Stimulated activated CD8-positive, alpha-beta memory T cell treated with anti-CD3 and anti-CD28 coated beads, Interleukin-7, amount 100 ng/mL, for 48 hours (primary cell): ENCODE data around the gene LDLRAD4.

Experiments
- DNase-seq, 2 donors: peaks; one replicate each; pipeline ENCODE4 v3.0.0-alpha.2; 2020; ENCODE audit warnings: low read depth in 1 of 2; ENCODE audit errors: extremely low read depth in 1 of 2

The LDLRAD4 gene

DNA sequence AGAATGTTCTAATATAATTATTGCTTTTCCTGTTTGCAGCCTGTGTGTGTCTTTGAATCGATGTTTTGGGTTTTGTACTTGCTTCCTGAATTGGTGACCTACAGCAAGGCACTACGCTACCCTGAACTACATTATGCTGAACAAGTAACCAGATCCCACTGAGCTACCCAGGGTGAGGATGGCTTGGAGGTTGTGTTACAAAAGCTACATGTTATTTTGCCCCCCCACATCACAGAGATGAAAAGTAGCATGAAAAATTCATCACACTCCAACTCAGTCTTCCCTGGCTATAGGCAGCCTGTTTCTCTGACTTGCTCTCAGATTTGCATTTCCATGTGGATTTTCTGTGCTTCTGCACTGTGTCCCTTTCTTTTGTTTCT is 162.1 kb downstream of the LDLRAD4 start:
- DNase-seq: no peak

DNA sequence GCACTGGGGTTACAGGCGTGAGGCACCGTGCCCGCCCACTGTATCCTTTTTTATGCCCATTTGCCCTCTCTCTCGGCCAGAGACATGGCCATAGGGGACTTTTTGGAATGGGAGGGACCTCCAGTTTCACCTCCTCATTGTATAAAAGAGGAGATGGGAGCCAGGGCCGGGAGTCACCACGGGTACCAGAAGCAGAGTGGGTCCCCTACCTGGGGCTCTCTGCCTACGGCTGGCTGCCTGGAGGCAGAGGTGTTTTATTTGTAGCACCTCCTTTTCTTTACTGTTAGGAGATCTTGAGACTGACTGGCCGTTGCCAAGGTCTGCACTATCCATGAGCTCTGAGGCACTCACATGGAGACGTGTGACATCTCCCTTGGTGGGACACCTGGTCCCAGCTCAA is 162.8 kb downstream of the LDLRAD4 start:
- no peak for DNase-seq

DNA sequence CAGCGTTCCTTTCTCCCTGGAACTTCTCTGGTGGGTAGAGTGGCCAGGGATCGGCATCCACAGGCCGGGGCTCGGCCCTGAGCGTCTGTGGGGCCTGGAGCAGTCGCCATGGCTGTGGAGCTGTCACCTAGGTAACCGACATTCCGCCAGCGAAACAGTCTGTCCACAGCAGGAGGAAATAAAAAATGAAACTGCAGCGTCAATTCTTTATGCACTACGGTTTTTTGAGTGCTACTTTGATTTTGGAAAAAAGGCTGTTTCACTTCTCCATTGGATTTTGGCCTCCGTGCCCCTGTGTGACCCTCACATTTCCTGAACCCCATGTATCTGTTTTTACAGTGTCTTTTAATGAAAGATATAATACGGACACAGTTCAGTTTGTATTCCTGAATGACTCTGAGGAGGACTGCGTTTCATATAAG is 163.4 kb downstream of the LDLRAD4 start:
- DNase-seq: no peak

DNA sequence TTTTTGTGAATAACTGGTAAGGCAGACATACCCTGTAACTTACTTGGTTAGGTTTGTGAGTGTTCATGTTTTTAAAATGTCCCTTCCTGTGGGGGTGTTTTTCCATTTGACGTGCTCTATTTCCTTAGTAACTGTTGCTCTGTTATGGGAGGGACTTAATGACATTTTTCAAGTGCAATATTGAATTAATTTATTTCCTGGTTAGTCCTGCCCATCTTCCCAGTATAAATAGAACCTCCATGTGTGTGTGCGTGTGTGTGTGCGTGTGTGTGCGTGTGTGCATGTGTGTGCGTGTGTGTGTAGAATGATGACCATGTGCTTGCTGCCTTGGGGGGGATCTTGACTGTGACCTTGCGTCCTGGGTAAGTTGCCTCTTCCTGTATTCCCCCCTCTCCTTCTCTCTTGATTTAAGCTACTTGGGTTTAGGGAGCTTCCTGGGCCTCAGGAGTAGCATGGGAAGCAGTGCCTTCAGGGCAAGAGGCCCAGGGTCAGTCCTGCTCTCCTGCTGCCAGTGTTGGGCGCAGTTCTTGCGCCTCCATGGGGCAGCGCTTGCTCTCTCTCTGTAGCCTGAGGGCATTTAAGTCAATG is 163.9 kb downstream of the LDLRAD4 start:
- DNase-seq: no peak

DNA sequence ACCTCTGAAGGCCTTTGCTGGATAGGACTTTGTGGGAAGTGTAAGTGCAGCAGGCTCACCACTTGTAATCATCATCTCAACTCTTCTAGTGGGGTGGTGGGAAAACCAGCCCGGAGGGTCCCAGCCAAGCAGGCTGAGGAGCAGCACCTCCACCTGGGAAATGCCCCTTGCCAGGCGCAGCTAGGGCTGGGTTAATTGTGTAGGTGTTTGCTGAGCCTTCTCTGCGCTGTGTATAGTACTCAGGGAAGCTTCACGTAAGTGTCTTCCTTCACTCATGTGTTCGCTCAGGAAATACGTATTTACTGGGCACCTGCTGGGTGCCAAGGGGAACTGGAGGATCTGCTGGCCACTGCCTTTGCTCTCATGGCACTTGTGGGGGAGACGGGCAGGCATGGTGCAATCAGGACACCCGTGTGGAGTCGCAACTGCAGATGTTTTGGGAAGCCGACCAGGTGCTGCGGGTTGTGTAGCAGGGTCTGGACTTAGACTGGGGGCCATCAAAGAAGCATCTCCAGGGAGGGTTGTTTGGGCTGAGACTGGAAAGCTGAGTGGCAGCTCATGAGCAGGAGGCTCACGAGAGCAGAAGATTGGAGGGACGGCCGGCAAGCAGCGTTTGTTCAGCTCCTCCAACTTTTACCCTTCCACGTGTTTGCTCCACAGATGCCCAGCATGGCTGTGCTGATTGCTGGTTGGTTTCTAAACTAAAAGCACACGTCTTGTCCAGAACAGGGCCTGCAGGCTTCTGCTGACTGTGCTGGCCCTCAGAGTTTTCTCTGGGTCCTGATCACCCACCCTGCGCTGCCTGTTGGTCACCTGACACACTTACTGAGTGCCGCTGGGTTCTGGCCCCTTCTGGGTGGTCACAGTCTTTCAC is 164.6 kb downstream of the LDLRAD4 start:
- DNase-seq: no peak

DNA sequence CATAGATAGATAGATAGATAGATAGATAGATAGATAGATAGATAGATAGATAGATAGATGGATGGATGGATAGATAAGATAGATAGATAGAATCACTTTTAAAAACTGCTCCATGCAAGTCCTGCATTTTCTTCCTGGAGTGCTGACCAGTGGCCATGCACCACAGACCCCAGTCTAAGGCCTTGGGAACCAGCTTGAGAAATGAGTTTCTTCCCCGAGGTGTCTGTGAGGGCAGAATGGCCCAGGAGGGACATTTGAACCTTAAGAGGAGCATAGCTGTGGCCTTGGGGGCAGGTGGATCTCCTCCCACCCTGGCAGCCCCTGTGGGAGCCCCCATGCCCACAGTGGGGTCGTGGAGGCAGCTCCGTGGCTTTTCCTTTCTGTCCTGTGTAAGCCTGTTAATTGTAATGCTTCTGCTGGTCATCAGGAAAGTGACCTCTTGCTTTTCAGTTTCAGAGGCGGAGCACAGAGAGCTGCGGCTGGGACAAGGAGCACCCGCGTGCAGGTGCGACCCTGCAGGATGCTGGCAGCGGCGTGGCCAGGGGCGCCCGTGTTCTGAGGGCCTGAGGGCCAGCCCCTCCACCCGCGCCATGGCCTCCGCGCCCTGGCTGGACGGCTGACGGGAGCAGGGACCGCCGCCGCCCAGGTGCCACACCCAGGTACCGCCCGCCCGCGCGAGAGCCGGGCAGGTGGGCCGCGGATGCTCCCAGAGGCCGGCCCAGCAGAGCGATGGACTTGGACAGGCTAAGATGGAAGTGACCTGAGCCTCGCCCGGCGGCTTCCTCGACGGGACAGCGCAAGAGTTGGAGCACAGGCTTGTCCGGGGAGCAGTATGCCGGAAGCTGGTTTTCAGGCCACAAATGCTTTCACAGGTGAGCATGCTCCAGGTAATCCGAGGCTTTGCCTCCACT is 168.6 kb downstream of the LDLRAD4 start:
- no peak for DNase-seq

DNA sequence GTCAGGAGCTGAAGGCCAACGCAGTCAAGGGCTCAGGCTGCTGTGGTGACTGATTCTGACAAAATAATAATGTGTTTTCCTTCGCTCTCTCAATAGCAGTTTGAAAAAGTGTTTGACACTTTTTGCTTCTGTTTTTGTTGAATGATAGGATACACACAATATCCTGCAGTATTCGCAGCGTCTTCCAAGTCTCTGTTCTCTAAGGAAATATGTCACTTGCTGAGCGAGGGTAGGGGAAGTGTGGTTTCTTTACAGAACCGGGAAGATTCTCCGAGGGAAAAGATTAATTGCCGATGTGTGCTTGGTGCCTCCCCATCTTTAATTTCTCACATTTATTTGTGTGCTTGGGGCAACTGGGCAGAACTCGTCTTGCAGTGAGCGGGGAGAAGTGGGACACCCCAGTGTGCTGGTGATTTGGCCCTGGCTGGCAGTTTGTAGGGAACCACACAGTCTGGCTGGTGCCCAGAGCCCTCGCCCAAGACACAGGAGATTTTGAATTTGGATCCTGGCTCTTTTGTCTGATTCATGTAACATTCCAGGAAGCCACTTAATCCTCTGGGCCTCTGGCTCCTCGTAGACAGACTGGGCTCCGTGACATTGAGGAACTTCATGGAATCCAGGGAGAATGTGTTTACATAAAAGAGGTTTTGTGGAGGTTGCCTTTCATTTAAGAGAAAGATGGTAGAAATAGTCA is 169.4 kb downstream of the LDLRAD4 start:
- no peak for DNase-seq

DNA sequence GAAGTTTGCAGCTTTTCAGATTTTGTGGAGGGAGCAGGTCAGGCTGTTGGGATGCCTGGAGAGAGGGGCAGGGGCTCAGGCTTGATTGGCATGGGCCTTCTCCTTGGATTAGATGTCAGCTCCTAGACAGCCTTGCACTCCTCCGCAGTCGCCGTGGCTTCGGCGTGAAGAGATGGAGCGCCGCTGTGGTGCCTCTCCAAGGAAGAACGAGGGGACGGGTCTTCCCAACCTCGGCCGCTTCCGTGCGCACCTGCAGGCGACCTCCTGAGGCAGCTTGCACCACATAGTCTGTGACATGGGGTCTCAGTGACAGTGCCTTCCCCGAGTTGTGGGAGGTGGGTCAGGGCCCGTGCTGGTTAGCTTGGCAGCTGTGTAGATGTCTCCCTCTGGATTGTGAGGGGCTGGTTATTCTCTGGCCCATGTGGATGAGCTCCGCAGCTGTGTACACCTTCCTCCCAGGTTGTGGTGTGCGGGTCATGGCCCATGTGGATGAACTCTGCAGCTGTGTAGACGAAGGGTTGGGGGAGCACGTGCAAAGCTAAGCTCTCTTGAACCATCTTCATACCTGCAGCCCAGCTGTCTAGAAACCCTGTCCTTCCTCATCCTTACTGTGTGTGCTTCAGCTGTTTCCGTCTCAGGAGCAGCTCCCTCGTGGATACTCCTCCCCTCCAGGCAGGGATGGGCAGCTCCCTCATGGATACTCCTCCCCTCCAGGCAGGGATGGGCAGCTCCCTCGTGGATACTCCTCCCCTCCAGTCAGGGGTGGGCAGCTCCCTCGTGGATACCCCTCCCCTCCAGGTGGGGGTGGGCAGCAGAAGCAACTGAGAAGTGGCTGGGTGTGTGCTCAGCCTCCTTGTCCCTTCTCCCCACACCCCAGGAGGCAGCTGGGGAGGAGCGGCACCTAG is 170.3 kb downstream of the LDLRAD4 start:
- no peak for DNase-seq

DNA sequence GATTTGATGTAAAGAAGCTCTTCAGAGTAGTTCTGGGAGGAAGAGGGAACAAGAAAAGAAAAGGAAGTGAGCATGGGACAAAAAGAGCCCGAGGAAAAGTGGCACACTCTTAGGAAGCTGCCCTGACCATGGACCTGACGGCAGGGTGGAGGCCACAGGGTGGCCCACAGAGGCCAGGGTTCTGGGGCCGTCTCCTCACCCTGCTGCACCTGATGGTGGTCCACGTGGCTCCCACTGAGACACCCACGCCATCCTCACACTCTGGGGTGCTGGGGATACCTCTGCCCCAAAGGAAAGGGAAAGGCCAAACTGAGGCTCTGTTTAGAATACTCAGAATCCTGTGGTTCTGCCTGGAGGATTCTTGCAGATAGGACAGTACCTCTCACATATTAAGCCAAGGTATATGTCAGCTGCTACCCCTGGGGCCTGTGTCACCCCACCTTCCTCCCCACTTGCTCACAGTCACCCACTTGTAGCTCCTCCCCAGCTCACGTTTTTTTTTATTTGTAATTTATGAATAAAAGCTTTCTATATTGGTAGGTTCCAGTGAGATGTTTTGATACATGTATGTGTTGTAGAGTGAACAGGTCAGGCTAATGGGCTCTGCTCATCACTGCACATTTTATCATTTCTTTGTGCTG is 171.1 kb downstream of the LDLRAD4 start:
- no peak for DNase-seq

DNA sequence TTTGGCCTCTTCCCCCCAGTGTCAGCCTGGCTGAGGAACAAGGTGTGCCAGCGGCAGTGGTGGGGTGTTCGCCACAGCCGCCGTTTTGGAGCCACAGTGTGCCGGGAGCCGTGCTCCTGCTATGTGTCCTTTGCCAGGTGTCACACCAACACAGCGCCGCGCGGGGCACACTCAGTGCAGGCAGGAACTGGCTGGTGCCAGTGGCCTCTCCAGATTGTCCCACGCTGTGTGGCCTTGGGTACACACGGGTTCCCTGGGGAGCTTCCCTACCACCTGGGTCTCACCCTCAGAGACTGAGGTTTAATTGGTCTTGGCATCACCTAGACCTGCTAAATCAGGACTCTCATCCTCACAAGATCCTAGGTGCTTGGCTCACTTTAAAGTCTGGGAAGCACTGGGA is 171.6 kb downstream of the LDLRAD4 start:
- DNase-seq: no peak

DNA sequence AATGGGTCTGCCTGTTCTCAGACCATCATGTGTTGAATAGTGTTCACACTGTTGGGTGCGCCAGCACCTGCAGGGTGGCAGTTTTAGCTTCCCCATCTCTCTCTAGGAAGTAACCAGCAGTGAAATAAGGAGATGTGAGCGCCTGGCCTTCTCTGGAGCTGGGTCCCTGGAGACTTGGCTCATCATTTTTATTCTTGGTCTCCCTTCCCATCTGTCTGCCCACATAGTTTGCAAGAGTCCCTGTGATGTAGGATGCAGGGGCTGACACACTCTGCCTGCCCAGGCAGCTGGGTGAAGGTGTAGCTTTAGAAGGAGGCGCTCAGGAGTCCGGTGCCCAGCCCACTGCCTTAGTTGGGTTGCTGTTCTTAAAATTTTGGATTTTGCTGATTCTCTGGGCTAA is 172.2 kb downstream of the LDLRAD4 start:
- DNase-seq: no peak

DNA sequence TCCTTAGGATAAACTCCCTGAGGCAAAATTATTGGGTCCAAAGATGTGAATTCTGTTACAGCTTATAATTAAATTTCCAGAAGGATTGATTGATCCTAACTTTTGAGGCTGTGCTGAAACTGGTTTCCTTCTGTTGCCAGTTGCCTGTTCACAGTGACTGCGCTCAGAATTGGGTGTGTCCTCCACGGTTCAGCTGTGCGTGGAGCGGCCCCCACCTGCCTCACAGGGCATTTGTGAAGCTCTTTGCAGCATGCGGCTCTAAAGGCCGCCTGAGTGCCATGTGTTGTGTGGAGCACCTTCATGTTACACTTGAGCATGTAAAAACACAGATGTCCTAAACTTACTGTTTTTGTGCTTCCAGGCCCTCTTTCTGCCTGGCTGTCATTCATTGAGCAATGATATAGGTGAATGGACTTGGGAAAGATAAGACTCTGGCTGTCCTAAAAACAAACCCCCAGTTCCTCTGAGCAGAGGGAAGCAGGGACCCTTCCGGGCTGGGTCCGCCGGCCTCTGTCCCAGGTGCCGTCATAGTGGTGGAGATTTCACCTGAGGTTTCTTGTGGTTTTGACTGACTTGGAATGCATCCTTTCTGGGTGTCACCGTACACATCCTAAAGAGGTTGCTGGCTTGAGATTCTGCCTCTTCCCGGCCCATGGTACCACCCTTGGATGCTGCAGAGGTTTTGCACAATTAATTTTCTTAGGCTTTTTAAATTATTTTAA is 173.6 kb downstream of the LDLRAD4 start:
- DNase-seq: no peak

DNA sequence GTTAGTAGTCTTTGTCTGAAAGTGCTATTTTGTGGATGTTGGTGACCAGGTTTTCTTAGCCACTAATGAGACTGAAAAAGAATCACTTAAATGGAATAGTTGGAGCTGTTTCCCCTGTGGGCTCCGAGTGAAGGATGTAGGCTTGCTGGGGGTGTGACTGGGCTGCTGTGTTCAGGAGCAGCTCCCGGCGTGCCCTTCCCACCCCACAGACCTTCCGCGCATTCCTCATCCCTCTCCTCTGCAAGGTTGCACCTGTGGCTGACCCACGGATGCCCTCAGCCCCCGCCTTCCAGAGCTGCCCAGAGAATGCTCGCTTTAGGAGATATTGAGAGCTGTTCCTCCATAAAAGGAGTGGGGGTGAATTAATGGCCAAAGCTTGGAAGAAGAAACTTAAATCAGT is 174.3 kb downstream of the LDLRAD4 start:
- DNase-seq: no peak

DNA sequence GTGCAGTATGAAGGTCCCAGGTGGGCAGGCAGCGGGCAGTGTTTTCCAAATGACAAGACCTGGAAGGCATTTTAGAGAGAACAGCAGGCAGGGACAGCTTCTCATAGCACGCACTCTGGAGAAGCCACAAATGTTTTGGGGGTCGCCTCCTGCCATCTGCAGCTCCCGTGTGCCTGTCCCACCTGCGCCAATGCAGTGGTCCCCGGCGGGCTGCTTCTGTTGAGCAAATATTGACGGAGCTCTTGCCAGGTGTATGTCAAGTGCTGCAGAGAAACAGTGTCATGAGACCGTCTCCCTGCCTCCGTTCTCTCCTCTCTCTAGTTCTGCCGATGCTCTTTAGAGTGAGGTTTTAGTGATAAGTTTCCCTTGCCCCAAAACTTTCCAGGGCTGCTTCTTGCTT is 174.8 kb downstream of the LDLRAD4 start:
- no peak for DNase-seq

DNA sequence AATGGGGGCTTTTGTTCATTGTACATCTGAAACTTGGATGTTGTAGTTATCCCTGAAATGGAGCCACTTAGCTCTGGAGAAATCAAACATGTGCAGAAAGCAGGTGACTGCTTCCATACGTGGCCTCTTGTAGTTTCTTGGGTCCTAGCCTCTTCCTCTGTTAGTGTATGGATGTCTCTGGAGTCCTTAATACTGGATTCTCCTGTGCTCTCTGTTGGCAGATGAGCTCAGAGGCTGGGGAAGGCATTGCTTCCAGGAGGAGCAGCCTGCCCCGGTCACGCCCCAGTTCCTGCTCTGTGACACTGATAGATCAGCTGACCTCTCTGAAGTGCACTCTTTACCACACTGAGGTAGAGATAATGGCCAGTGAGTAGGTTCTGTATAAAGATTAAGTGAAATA is 176.2 kb downstream of the LDLRAD4 start:
- no peak for DNase-seq

DNA sequence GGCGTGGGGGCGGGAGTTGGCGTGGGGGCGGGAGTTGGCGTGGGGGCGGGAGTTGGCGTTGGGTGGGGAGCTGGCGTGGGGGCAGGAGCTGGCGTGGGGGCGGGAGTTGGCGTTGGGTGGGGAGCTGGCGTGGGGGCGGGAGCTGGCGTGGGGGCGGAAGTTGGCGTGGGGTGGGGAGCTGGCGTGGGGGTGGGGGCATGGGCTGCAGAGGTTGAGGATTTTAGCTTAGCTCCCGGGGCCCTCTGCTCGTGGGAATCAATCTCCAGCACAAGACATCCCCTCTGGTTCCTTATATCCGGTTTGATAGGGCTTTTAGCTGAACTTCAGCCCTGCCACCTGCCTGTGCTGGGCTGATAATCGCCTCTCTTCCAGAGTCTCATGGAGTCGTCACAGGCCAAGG is 177.0 kb downstream of the LDLRAD4 start:
- no peak for DNase-seq

DNA sequence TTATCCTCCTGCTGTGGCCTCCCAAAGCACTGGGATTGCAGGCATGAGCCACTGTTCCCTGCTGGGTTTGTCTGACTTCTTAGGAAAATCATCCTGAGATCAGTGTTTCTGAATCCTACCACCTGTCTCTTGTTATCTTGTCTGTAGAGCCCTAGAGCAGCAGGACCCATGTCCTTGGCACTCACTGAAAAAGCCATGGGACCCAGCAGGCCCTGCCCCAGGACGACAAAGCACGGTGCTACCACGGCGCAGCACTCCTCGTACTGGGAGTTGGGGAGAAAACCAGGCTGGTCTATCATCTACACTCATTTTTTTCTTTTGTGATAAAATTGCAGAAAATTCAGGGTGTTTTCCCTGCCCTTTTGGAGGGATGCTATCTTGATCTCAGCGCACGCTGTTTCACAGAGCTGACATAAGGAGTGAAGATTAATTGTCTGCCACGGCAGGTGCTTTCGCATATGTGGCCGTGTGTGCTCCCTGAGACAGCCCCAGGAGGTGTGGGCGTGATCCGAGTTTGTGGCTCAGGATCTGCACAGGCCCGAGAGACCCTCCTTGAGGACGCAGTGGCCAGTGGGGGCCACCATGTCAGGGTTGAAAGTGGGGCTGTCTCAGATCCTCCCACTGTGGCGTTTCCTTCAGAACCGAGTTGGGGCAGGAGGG is 179.1 kb downstream of the LDLRAD4 start:
- DNase-seq: no peak

DNA sequence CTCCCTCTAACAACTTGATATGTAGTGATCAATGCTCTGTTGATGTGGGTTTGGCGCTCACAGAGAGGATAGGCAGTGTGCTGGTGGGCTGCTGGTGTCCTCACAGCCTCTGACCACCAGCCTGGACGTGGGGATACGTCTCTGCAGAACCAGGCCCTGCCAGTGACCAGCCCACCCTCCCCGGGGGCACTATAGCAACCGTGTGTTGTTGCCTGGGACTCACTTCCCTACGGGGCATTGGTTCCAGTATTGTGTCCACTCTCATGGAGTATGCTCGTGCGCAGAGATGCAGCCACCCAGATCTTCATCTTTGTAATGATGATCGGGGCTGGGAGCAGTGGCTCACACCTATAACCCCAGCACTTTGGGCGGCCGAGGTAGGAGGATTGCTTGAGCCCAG is 180.1 kb downstream of the LDLRAD4 start:
- no peak for DNase-seq
